Activated CD4-positive, alpha-beta T cell treated with anti-CD3 and anti-CD28 coated beads, Interleukin-2, amount 10 ng/mL, durations not matched to agents 7 days and 5 days (primary cell): Measurements from ENCODE around the gene VAC14. TPM values are rescaled to one million over a fixed set of nuclear protein-coding genes. Genes with fewer than 3 reads are reported as not detected.
A peak's percentile ranks its signal among the peaks of the same experiment; 100 is the strongest.

Experiments used
- CTCF ChIA-PET: fragments of 350-600 bp; sonication (Branson Sonifier 250); formaldehyde crosslinking; loops from one replicate; lab custom pipeline; 2021; ENCODE audit warnings: antibody characterized with exemption; lab: Charles Lee
- POLR2A ChIA-PET: fragments of 350-600 bp; sonication (Branson Sonifier 250); formaldehyde crosslinking; loops from one replicate; lab custom pipeline; 2021; ENCODE audit warnings: antibody characterized with exemption; lab: Charles Lee
- DNase-seq: peaks from one replicate; pipeline ENCODE4 v3.0.0-alpha.2; 2020
- H3K27ac Mint-ChIP-seq: one replicate; pipeline ENCODE4 v1.8.0; 2021; ENCODE audit warnings: mild to moderate bottlenecking, moderate library complexity, mixed read lengths
- H3K27me3 Mint-ChIP-seq: one replicate; pipeline ENCODE4 v1.8.0; 2021; ENCODE audit warnings: mixed read lengths
- H3K36me3 Mint-ChIP-seq: one replicate; pipeline ENCODE4 v1.8.0; 2021; ENCODE audit warnings: low read depth, mixed read lengths
- H3K4me1 Mint-ChIP-seq: one replicate; pipeline ENCODE4 v1.8.0; 2021; ENCODE audit warnings: mixed read lengths
- H3K4me3 Mint-ChIP-seq: one replicate; pipeline ENCODE4 v1.8.0; 2021; ENCODE audit warnings: mild to moderate bottlenecking, moderate library complexity, mixed read lengths
- H3K9me3 Mint-ChIP-seq: one replicate; pipeline ENCODE4 v1.8.0; 2021; ENCODE audit warnings: mixed read lengths
- total RNA-seq, 2 experiments: library from RNA; stranded (reverse); gene quantifications; one replicate each; pipeline ENCODE4 v1.2.3, GENCODE V29; 2021

Gene VAC14
- total RNA-seq, 2 experiments from 2014 or later = 35.9 to 37.1 TPM

DNA sequence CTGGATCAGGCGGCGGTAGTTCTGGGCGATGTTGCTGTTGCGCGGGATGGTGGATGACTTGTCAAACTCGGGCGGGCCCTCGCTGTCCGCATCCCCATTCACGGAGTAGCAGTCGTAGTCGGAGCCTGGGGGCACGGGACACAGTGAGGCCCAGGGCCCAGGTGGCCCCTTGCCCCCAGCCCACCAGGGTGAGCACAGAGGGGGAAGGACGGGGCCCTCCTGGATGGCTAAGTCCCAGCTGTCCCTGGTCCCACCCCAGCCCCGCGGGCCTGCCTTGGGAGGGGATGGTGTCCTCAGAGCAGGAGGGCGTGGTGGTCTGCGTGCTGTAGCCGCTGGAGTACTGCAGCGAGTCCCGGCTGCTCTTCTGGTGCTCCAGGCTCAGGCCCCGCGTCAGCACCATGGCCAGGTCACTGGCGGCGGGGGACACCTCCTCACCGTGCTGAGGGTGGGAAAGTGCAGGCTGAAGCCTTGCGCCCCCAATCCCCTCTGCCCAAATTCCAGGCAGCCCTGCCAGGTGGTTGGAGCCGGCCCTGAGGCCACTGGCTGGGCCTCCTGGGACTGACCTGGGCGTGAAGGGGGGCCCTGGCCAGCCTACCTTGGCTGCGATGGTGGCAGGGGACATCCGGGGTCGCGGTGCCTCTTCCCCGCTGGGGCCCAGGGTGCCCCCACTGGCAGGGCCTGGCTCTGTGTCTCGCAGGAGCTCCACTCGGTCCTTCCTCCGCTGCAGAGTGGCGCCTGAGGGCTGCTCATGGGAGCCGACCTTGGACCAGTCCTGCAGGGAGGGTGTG, 136.4 kb downstream of the VAC14 start:
- CTCF ChIA-PET = no interaction called here
- no peak for DNase-seq
- Mint-ChIP-seq H3K36me3 (no peaks in the 10 kb centered on the region), H3K27ac (no peak overlapping the region), H3K4me1 (peaks cover 3% of the 10 kb centered on the region), H3K27me3 (no peaks in the 10 kb centered on the region), H3K9me3 (no peaks in the 10 kb centered on the region), H3K4me3 (no peak overlapping the region)
- POLR2A ChIA-PET = no interaction called here

DNA sequence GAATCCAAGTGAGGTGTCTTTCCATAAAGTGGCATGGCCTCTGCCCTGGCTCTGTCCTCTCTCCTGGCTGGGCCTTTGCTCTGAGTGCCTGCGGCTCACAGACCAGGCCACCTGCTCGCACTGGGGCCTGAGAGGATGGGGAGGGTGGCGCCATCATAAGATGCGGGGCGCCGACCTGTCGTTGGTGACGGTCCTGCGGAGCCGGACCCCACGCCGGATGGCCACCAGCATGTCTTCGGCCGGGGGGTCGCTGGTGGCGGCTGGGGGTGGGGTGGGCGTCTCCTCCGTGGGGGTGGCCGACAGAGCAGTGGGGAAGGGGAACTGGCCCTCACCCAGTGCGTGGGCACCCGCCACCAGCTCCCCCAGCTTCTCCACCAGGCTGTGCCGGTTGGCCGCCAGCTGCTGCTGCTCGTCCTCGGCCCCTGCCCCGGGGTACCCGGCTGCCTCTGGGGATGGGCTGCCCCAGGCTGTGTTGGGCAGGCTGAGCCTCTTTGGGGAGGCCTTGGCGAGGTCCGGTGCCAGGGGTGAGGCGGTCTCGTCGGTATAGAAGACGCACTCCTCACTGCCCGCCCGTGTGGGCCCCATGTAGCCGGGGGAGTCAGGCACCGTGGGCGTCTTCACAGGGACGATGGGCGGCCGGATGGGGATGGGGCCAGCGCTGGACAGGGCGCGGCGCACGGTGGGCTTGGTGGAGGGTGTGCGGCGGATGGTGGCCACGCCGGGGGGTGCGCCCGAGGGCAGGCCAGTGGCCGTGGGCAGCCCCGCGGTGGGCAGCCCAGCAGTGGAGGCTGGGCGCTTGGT, 137.2 kb downstream of the VAC14 start:
- POLR2A ChIA-PET = no interaction called here

DNA sequence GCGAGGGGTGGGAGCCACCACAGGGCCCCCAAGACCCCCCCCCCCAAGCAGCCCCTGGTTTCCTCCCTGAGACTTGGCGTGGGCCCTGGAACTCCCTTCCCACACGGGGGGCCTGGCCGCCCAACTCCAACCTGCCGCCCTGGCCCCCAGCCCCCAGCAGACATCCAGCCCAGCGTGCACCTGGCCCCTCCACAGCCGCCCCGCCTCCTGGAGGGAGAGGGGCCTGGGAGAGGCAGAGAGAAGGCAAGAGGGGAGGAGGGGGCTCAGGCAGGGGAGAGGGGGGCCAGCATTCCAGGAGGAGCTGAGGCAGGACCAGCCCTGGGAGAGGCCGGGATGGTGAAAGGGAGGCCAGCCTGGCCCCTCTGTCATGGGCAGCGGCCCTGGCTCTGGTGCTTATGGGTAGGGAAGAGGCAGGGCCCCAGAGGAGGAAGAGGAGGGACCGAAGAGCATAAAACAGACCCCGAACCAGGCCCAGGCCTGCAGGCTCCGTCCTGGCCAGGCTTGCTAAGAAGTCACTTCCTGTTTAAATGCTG, 137.9 kb downstream of the VAC14 start:
- Mint-ChIP-seq H3K27me3 (no peaks in the 10 kb centered on the region), H3K36me3 (no peaks in the 10 kb centered on the region), H3K27ac (no peak overlapping the region), H3K4me3 (no peak overlapping the region), H3K9me3 (no peaks in the 10 kb centered on the region), H3K4me1 (peaks cover 3% of the 10 kb centered on the region)
- ChIA-PET CTCF (interaction anchor here (1.4 kb wide), 1 partner anchor 11 kb away, joined by 5 read pairs; no protein-coding TSS in a partner anchor), POLR2A (no interaction called here)
- no peak for DNase-seq

More for the DNA sequence above, 137.2 kb downstream of the VAC14 start:
- Mint-ChIP-seq H3K27ac (no peak overlapping the region), H3K36me3 (no peaks in the 10 kb centered on the region), H3K4me1 (peaks cover 3% of the 10 kb centered on the region), H3K9me3 (no peaks in the 10 kb centered on the region), H3K27me3 (no peaks in the 10 kb centered on the region), H3K4me3 (no peak overlapping the region)
- CTCF ChIA-PET = no interaction called here
- DNase-seq = no peak

DNA sequence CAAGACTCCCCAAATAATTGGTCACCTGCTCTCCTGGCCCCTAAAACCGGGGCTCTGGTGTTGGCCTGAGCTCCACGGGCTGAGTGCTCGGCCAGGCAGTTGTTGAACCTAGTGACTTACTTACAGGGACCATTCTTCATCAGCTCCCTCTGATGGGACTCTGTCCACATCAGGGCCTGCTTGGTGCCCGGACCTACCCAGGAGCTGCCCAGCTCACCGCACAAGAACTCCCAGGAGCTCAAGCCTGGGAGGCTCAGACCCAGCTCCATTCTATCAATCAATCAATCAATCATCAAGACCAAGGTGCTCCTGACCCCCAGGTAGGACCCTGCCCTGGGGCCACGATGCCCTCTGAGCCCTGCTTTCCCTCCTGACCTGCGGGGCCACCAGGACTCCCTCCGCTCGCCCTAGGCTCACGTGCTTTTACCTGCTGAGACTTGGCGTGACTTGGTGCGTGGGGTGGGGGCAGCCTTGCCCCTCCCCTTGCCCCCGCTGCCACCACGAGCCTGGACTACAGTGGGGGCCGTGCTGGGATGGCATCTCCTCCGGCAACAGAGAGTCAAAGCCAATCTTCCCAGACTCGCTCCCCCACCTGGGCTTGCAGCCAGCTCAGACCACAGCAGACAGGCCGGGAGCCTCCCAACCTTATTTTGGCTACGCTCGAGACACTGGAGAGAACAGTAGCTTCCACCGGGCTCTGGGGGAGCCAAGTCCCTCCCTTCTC, 138.9 kb downstream of the VAC14 start:
- peaks cover 3% of the 10 kb centered on the region for H3K4me1 Mint-ChIP-seq
- H3K4me3 Mint-ChIP-seq = no peak overlapping the region
- no peaks in the 10 kb centered on the region for H3K27me3 Mint-ChIP-seq
- CTCF ChIA-PET = interaction anchor here (0.6 to 1.4 kb wide), 3 partner anchors 10 to 921 kb away, joined by 3 to 5 read pairs (median 3); no protein-coding TSS in a partner anchor
- no peaks in the 10 kb centered on the region for H3K36me3 Mint-ChIP-seq
- POLR2A ChIA-PET = no interaction called here
- H3K27ac Mint-ChIP-seq = no peak overlapping the region
- no peaks in the 10 kb centered on the region for H3K9me3 Mint-ChIP-seq
- no peak for DNase-seq

DNA sequence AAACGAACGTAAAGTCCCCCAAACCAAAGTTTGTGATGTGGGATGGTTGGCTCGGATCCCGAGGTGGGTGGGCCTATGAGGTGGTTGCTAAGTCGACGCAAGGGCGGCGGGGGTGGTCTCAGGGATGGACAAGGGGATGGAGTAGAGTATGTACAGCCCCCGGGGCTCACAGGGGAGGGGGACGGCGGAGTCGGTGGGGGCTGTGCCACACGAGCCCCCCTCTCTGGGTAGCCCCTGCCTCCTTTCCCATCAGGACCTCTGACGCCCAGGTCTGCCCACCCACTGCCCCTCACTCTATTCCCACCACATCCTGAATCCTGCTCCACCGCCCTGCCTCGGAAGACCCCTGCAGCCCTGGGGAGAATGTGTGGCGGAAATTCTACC, 139.4 kb downstream of the VAC14 start:
- DNase-seq = no peak
- CTCF ChIA-PET = interaction anchor here (1.0 to 1.4 kb wide), 2 partner anchors 10 to 19 kb away, joined by 3 to 5 read pairs; no protein-coding TSS in a partner anchor
- Mint-ChIP-seq H3K4me3 (no peak overlapping the region), H3K9me3 (no peaks in the 10 kb centered on the region), H3K4me1 (peaks cover 3% of the 10 kb centered on the region), H3K27me3 (no peaks in the 10 kb centered on the region), H3K27ac (no peak overlapping the region), H3K36me3 (no peaks in the 10 kb centered on the region)
- POLR2A ChIA-PET = no interaction called here

DNA sequence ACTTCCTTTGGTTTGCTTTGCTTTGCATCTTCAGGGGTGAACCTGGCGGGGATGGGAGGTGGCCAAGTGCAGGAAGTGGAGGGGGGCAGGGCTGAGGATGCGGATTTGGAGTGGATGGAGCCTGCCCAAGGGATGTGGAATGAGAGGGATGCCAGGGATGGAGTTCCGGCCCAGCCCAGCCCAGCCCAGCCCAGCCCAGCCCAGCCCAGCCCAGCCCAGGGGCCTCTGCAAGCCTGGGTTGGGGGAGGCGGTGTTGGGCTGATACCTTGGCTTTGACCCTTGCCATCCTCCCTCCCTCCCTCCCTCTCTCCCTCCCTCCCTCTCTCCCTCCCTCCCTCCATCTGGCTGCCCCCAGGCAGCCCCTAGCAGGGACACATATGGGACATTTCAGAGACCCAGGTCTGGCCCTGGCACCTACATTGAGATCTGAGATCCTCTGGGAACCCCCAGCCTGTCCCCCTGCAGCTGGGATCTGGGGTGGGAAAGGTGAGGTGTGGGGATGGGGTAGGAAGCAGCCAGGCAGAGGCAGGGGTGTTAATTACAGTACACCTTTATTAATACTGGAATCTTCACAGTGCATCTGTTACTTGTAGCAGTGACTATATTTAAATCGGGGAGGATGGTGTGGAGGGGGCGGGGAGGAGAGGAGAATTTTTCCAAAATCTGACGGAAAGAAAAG, 140.1 kb downstream of the VAC14 start:
- Mint-ChIP-seq H3K27ac (no peak overlapping the region), H3K4me1 (peaks cover 3% of the 10 kb centered on the region), H3K36me3 (no peaks in the 10 kb centered on the region), H3K9me3 (no peaks in the 10 kb centered on the region), H3K27me3 (no peaks in the 10 kb centered on the region), H3K4me3 (no peak overlapping the region)
- DNase-seq = no peak
- POLR2A ChIA-PET = no interaction called here
- CTCF ChIA-PET = interaction anchor here (1.4 kb wide), 1 partner anchor 10 kb away, joined by 5 read pairs; no protein-coding TSS in a partner anchor

DNA sequence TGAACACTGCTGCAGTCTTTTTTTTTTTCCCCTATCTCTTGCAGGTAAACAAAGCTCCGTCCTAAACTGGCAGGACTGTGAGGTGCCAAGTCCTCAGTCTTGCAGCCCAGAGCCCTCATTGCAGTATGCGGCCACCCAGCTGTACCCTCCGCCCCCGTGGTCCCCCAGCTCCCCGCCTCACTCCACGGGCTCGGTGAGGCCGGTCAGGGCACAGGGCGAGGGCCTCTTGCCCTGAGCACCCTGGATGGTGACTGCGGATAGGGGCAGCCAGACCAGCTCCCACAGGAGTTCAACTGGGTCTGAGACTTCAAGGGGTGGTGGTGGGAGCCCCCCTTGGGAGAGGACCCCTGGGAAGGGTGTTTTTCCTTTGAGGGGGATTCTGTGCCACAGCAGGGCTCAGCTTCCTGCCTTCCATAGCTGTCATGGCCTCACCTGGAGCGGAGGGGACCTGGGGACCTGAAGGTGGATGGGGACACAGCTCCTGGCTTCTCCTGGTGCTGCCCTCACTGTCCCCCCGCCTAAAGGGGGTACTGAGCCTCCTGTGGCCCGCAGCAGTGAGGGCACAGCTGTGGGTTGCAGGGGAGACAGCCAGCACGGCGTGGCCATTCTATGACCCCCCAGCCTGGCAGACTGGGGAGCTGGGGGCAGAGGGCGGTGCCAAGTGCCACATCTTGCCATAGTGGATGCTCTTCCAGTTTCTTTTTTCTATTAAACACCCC, 140.8 kb downstream of the VAC14 start:
- CTCF ChIA-PET = interaction anchor here (0.7 to 1.4 kb wide), 3 partner anchors 9 to 135 kb away, joined by 3 to 5 read pairs (median 3); no protein-coding TSS in a partner anchor
- H3K4me3 Mint-ChIP-seq = no peak overlapping the region
- POLR2A ChIA-PET = no interaction called here
- H3K36me3 Mint-ChIP-seq = no peaks in the 10 kb centered on the region
- no peaks in the 10 kb centered on the region for H3K27me3 Mint-ChIP-seq
- H3K9me3 Mint-ChIP-seq = no peaks in the 10 kb centered on the region
- peaks cover 3% of the 10 kb centered on the region for H3K4me1 Mint-ChIP-seq
- no peak overlapping the region for H3K27ac Mint-ChIP-seq
- DNase-seq = no peak

DNA sequence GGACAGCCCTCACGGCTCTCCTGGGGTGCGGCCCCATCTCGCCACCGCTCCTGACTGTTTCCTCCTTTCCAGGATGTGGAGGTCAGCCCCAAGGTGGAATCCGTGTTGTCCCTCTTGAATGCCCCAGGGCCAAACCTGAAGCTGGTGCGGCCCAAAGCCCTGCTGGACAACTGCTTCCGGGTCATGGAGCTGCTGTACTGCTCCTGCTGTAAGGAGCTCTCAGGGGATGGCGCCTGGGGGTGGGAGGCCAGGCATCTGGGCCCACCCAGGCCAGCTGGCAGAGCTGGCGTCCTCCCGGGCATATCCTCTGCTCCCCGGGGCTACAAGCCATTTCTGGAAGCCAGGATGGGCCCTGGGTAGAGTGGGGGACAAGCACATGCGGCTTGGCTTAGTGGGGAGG, 141.4 kb downstream of the VAC14 start:
- Mint-ChIP-seq H3K9me3 (no peaks in the 10 kb centered on the region), H3K4me3 (no peak overlapping the region), H3K36me3 (no peaks in the 10 kb centered on the region), H3K27me3 (no peaks in the 10 kb centered on the region), H3K4me1 (peaks cover 3% of the 10 kb centered on the region), H3K27ac (no peak overlapping the region)
- CTCF ChIA-PET = interaction anchor here (0.7 to 1.6 kb wide), 5 partner anchors 8 to 135 kb away, joined by 3 to 5 read pairs (median 4); no protein-coding TSS in a partner anchor
- POLR2A ChIA-PET = no interaction called here
- DNase-seq = no peak

DNA sequence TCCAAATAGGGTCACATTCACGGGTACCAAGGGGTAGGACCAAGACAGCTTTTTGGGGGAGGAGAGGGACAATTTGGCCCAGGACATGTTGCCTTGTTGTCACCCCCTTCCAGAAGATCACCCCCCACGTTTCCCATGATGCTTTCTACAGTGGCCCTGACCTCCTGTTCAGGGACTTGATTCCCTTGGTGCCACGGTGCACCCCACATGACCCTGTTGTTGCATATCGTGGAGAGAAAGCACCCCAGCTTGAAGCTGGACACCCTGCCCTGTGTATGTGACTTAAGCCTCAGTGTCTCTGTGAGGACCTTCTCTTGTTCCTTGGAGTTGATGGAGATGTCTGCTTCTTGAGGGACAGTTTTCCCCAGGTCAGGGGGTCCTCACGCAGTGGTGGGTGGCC, 142.0 kb downstream of the VAC14 start:
- Mint-ChIP-seq H3K4me3 (no peak overlapping the region), H3K27me3 (no peaks in the 10 kb centered on the region), H3K36me3 (no peaks in the 10 kb centered on the region), H3K4me1 (peaks cover 7% of the 10 kb centered on the region), H3K27ac (no peak overlapping the region), H3K9me3 (no peaks in the 10 kb centered on the region)
- ChIA-PET CTCF (interaction anchor here (1.3 to 1.6 kb wide), 2 partner anchors 11 to 112 kb away, joined by 4 to 5 read pairs; no protein-coding TSS in a partner anchor), POLR2A (no interaction called here)
- no peak for DNase-seq

DNA sequence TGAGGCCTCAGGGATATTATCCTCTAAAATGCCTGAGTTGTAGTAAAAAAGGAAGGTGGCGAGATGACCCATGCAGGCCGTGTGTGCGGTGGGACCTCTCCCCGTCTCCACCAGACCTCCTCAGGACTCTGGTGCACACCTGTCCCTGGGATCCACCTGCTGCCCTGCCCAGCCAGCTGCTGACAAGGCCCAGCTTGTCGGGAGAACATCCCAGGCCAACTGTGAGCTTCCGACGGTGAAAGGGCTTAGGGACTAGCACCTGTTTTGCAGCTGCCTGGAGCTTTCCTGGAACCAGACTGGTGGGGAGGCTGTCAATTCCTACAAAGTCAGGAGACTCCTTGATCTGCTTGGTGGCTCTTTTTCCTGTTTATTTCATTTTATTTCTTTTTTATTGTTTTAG, 143.0 kb downstream of the VAC14 start:
- ChIA-PET CTCF (interaction anchor here (1.6 kb wide), 1 partner anchor 113 kb away, joined by 5 read pairs; no protein-coding TSS in a partner anchor), POLR2A (no interaction called here)
- Mint-ChIP-seq H3K36me3 (no peaks in the 10 kb centered on the region), H3K9me3 (no peaks in the 10 kb centered on the region), H3K4me3 (no peak overlapping the region), H3K27me3 (no peaks in the 10 kb centered on the region), H3K4me1 (peaks cover 10% of the 10 kb centered on the region), H3K27ac (no peak overlapping the region)
- DNase-seq = no peak

DNA sequence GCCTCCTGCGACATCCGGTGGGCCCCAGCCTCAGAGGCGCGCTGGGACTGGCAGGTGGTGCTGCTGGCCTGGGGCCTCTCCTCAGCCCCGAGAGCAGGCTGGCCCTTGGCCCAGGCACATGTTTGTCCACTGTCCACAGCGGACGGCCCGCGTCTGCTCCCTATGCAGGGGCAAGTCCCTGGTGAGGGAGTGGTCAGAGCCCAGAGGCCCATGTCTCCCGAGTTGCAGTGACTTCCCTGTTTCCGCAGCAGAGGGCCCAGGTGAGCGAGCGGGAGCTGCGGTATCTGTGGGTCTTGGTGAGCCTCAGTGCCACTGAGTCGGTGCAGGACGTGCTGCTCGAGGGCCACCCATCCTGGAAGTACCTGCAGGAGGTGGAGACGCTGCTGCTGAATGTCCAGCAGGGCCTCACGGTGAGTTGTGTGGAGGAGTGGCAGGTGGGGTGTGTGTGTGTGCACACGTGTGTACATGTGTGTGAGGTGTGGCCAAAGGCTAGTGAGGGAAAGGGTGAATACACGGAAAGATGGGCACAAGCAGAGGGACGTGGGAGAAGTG, 144.2 kb downstream of the VAC14 start:
- ChIA-PET POLR2A (no interaction called here), CTCF (no interaction called here)
- Mint-ChIP-seq H3K9me3 (no peaks in the 10 kb centered on the region), H3K4me1 (peaks cover 10% of the 10 kb centered on the region), H3K36me3 (no peaks in the 10 kb centered on the region), H3K27me3 (no peaks in the 10 kb centered on the region), H3K27ac (peak overlapping the region; percentile 72), H3K4me3 (no peak overlapping the region)
- no peak for DNase-seq
